Ramos (cell line): Measurements from ENCODE around the gene SMIM33.
"Not testable (repeated sequence)": the region's sequence is repeated elsewhere in the genome, so short reads cannot be mapped to it uniquely, and the experiment has no call there.

ENCODE experiments used
- in situ Hi-C: fragments of 300-500 bp; cut with MboI; formaldehyde crosslinking; loops from one replicate; pipeline ENCODE4 v1.14.3; 2022; ENCODE audit warnings: low sequenced_read_pairs; ENCODE audit not compliant: unreplicated experiment

The SMIM33 gene

GRCh38 chr5:139479729-139480128 lies 8.9 kb downstream of the SMIM33 start:
- in situ Hi-C loops = not testable (repeated sequence)

- in situ Hi-C loops = no loop called here
Measured at GRCh38 chr5:139481122-139481533, 10.3 kb downstream of the SMIM33 start.

GRCh38 chr5:139481580-139482049 lies 10.8 kb downstream of the SMIM33 start:
- in situ Hi-C loops = no loop called here

GRCh38 chr5:139482050-139482889 lies 11.5 kb downstream of the SMIM33 start, which contains the start of gene STING1:
Gene STING1, minus strand, starts transcription at chr5:139482758. Its CDS starts 1,054 bp downstream, at chr5:139481704.
- in situ Hi-C loops = no loop called here

GRCh38 chr5:139482890-139483208 lies 12.0 kb downstream of the SMIM33 start:
- in situ Hi-C loops = not testable (repeated sequence)

GRCh38 chr5:139486201-139486600 lies 15.4 kb downstream of the SMIM33 start:
- in situ Hi-C loops = no loop called here

- in situ Hi-C loops = no loop called here
Measured at GRCh38 chr5:139488260-139488659, 17.5 kb downstream of the SMIM33 start.

GRCh38 chr5:139492700-139493192 lies 21.9 kb downstream of the SMIM33 start:
- in situ Hi-C loops = no loop called here

GRCh38 chr5:139494256-139494655 lies 23.5 kb downstream of the SMIM33 start:
- in situ Hi-C loops = no loop called here

- in situ Hi-C loops = no loop called here
Measured at GRCh38 chr5:139494832-139495231, 24.0 kb downstream of the SMIM33 start.

- in situ Hi-C loops = no loop called here
Measured at GRCh38 chr5:139495638-139496435, 25.0 kb downstream of the SMIM33 start.

GRCh38 chr5:139501381-139501780 lies 30.6 kb downstream of the SMIM33 start:
- in situ Hi-C loops = no loop called here

GRCh38 chr5:139503036-139503817 lies 32.4 kb downstream of the SMIM33 start:
- in situ Hi-C loops = not testable (repeated sequence)

GRCh38 chr5:139503879-139504278 lies 33.1 kb downstream of the SMIM33 start:
- in situ Hi-C loops = not testable (repeated sequence)

- in situ Hi-C loops = not testable (repeated sequence)
Measured at GRCh38 chr5:139504722-139505121, 33.9 kb downstream of the SMIM33 start.

GRCh38 chr5:139512786-139513390 lies 42.1 kb downstream of the SMIM33 start:
- in situ Hi-C loops = no loop called here

GRCh38 chr5:139513434-139513833 lies 42.6 kb downstream of the SMIM33 start:
- in situ Hi-C loops = not testable (repeated sequence)

GRCh38 chr5:139513852-139514485 lies 43.2 kb downstream of the SMIM33 start:
- in situ Hi-C loops = no loop called here

- in situ Hi-C loops = no loop called here
Measured at GRCh38 chr5:139514486-139514856, 43.7 kb downstream of the SMIM33 start.
